Stimulated activated CD4-positive, alpha-beta T cell treated with anti-CD3 and anti-CD28 coated beads, Interleukin-12 subunit alpha, Interleukin-12 subunit beta, amount 100 ng/mL, for 4 hours (primary cell): ENCODE results near the gene GDF9.
"Not testable (repeated sequence)": the region's sequence is repeated elsewhere in the genome, so short reads cannot be mapped to it uniquely, and the experiment has no call there.

ENCODE experiments used
- DNase-seq: peaks from one replicate; pipeline ENCODE4 v3.0.0-alpha.2; 2020

Gene GDF9

DNA sequence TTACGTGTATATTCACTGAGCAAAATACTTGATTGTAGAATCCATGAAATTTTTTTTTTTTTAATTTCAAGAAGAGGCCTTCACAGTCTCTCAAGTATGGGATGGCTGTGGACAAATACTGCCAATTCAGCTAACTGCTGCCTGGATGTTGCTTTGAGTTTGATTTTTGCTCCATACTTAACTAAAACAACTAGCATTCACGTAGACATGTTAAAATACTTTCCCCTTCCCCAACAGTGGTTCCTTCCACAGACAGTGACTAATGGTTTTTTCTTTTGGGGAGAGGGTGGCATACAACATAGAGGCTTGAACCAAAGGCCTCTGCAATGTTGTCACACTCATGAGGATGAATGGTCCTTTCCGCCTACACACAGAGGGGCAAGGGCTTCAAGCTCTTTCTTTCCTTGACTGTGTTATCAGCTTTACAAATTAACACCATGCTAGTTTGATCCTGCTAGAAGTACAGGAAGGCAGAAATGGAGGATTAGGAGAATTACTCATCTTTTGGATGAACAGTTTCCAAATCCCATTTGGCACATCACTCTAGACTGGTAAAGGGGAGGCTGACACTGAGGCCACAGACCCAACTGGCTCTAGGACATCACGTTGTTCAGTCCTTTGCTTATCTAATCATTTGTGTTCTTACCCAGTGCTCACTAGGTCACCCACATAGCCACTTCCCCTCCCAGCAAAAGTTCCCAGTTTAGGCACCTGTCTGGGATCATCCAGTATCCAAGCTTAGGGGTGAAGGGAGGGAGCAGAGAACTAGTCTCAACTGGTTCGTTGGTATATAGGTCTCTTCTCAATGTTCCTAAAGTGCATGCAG, 5.4 kb upstream of the GDF9 start:
- DNase-seq, result no peak

GRCh38 chr5:132870801-132871200, 4.5 kb upstream of the GDF9 start:
- DNase-seq, result no peak

DNA sequence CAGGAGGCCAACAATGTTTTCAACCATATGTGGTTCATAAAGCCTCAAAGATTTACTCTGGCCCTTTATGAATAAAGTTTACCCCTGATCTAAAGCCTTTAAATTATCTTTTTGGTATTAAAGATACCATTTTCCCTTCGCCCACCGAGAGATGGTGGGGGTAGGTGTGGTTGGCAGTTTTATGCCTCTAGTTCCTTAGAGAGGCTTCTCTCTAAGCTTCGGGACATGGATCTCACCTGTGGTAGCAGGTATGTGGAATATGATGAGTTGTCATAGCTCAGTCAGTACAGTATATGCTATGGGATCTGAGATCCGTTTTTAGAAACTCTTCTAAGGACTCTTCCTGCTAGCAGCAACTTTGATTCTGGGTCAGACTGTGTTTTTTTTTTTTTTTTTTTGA, 2.5 kb upstream of the GDF9 start:
- DNase-seq, result no peak

GRCh38 chr5:132867046-132867451, 780 bp upstream of the GDF9 start:
- DNase-seq, result no peak

- no peak for DNase-seq
These were observed 464 bp downstream of the GDF9 start for GRCh38 chr5:132865668-132866341.

DNA sequence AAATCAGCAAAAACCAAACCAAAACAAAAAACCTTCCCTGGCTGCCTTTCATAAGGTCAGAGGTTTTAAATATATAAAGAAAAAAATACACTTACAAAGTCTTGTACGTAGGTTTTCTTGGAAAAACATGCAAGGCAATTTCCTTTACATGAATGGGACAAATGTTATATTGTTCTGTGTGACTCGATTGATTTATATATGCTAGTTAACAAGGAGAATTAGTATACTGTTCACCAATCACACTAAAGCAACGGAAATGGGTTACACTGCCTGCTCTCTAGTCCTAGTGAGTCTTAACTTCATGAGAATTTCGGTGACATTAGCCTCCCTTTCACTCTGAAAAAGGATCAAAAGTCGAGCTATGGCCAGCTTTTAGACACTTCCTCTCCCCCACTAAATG, 5.5 kb downstream of the GDF9 start:
- DNase-seq, result no peak

GRCh38 chr5:132859889-132860437, 6.3 kb downstream of the GDF9 start:
- no peak for DNase-seq

GRCh38 chr5:132856011-132856410, 10.3 kb downstream of the GDF9 start:
- DNase-seq, result no peak

GRCh38 chr5:132854992-132855391, 11.3 kb downstream of the GDF9 start:
- DNase-seq, result not testable (repeated sequence)

GRCh38 chr5:132854301-132854700, 12.0 kb downstream of the GDF9 start:
- no peak for DNase-seq

DNA sequence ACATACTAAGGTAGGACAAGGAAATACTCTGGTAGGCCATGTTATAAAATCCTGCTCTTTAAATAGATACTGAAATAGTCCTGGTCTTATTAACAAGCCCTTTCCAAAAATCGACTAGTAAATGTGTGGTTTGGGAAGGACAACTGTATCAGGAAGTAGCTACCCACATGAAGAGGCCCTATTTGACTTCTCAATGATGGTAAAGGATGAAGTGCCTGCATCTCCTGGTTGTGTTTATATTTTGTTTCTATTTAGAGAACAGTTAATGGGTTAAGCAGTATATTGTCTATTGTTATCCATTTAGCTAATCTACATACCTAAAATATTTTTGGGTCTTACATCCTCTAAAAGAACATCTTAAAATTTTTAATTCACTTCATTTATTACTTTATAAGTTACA, 12.5 kb downstream of the GDF9 start:
- no peak for DNase-seq

DNA sequence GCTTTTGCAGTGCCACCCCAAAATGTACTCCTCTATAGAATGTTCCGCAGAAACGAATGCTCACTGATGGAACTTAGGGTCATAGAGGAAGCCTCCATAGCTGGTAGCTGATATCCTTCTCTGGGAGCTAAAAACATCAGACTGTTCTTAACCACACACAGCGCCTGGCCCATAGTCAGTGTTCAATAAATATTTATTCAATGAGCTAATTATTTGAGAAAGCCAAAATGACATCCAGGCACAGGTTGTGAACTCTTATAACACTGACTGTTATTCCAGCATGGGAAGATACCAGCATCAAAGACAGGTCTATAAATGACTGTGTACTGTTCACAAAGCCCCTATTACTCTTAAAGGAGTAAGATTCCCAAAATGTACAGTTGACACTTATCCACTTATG, 12.9 kb downstream of the GDF9 start:
- no peak for DNase-seq

DNA sequence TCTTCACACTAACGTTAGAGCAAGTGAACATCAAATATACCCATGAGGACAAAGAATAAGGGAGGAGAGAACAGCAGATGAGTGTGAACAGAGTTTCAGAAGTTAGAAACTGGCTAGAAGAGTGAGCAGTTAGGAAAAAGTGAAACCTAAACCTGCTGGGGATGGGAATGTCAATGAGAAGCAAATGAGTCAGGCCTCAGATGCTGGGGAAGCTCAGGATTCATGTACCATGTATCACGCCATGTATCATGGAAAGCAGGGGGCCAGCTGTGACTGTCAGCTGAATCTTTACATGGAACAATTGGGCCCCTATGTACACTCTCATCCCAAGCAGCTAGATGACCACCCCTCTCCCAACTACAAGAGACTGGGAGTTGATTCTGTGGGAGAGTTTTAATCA, 16.2 kb downstream of the GDF9 start:
- DNase-seq, result no peak

DNA sequence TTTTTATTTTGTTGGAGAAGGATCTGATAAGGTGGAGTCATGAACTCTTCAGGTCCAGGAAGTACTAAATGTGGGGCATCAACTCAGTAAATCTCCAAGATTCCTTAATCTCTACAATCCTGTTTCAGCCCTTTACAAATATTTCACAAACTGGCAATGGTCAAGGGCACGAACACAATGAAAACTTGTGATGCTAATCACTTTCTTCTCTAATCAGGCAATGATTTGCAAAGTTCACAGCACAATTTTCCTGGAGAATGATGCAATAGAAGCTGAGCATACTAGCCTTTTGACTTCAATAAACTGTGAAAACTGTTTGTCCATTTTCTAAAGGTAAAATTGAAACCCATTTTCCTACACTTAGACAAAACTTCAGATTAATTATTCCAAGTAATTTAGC, 16.9 kb downstream of the GDF9 start:
- no peak for DNase-seq

DNA sequence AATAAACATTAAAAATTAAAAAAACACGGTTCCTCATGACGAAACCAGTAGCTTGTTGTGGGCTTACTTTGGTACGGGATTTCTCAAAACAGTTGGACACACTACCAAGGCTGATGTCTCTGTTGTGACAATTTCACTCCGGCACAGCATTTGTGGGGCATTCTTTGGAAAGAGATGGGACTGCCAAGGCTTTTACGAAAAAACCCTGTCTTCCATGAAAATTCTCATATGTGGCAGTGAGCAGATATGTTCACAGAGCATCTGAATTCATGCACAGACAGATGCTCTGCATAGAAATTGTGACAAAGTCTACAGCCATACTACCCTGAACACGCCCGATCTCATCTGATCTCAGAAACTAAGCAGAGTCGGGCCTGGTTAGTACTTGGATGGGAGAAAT, 18.0 kb downstream of the GDF9 start:
- DNase-seq, result no peak

GRCh38 chr5:132841305-132841704, 25.0 kb downstream of the GDF9 start:
- DNase-seq, result no peak

DNA sequence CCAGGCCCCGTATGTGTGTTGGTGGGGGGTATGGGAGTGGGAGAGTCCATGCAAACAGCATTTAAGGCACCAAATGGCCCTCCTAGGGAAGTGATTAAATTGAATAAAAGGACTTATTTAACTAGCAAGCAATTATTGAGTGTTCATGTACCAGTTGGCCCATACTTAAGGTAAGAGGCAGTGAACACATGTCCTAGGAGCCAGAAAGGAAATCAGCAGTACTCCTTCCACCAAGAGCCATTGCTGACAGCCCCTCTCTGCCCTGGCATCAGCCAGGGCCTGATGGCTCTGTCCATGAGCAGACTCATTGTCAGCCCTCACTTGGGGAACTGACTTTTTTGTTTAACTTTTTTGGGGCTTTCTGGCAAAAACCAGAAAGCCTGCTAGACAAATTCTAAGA, 25.4 kb downstream of the GDF9 start:
- no peak for DNase-seq

- DNase-seq, result no peak
These were observed 26.0 kb downstream of the GDF9 start for GRCh38 chr5:132840313-132840712.

GRCh38 chr5:132839426-132840301, 26.6 kb downstream of the GDF9 start:
- DNase-seq, result no peak

DNA sequence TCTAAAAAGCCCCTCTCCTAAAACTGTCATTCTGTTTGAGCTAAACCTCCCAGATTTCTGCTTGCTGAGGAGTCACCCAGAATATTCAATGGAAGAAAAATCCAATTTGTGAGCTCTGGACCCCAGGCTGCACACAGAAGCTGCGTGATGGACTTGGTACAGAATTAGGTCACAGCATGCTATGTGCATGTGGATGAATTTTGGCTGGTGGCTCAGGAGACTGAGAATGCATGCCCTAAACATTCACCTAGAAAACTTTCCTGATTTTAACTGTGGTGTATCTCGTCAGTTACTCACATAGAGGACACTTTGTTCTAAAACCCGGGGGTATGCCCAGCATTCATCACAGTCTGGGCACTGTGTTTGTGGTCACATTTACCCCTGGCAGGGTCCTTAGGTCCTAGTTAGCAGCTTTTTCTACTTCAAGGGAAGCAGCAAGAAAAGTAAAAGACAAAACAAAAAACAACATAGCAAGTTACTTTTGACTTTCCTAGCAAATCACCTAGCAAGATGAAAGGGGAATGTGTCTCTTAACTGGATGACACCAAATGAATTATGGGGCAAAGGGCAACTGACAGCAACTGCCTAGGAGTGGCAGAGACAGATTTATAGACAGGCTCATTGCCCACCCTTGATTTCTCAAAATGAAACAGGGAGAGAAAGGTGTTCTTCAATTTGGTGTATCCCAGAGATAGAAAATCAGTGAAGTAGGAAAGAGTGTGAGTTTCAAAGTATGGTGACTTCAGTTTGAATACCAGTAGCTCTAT, 27.6 kb downstream of the GDF9 start:
- no peak for DNase-seq

- no peak for DNase-seq
These were observed 28.4 kb downstream of the GDF9 start for GRCh38 chr5:132837868-132838267.

GRCh38 chr5:132836852-132837251, 29.4 kb downstream of the GDF9 start:
- DNase-seq, result no peak

GRCh38 chr5:132834057-132834456, 32.2 kb downstream of the GDF9 start:
- no peak for DNase-seq
